ENCODE measurements around the gene SQOR.
A peak's percentile ranks its signal among the peaks of the same experiment; 100 is the strongest.

The SQOR gene

GRCh38 chr15:45705510-45706473 is 71.0 kb downstream of the SQOR start:
- DNase-seq (ENCODE audit: low read depth): peak; percentile 82

GRCh38 chr15:45710657-45711056 is 75.8 kb downstream of the SQOR start:
- DNase-seq (ENCODE audit: low read depth): no peak

- DNase-seq (ENCODE audit: low read depth): peak; percentile 85
Observed at GRCh38 chr15:45714590-45715488, 80.0 kb downstream of the SQOR start.

- peak; percentile 41 for DNase-seq (ENCODE audit: low read depth)
Observed at GRCh38 chr15:45715528-45715927, 80.7 kb downstream of the SQOR start.

GRCh38 chr15:45719490-45719889 is 84.7 kb downstream of the SQOR start:
- peak; percentile 74 for DNase-seq (ENCODE audit: low read depth)

GRCh38 chr15:45720183-45720582 is 85.4 kb downstream of the SQOR start:
- DNase-seq (ENCODE audit: low read depth): no peak

GRCh38 chr15:45728641-45729040 is 93.8 kb downstream of the SQOR start:
- no peak for DNase-seq (ENCODE audit: low read depth)

GRCh38 chr15:45729141-45729540 is 94.3 kb downstream of the SQOR start:
- peak; percentile 37 for DNase-seq (ENCODE audit: low read depth)

GRCh38 chr15:45731343-45731742 is 96.5 kb downstream of the SQOR start:
- DNase-seq (ENCODE audit: low read depth): no peak

- no peak for DNase-seq (ENCODE audit: low read depth)
Observed at GRCh38 chr15:45732662-45733061, 97.8 kb downstream of the SQOR start.

GRCh38 chr15:45734260-45734711 is 99.5 kb downstream of the SQOR start:
- no peak for DNase-seq (ENCODE audit: low read depth)
